ENCODE results near the gene ANKZF1. TPM values are rescaled to one million over a fixed set of nuclear protein-coding genes. Genes with fewer than 3 reads are reported as not detected.
A peak's percentile ranks its signal among the peaks of the same experiment; 100 is the strongest.

Gene ANKZF1
- total and polyA plus RNA-seq, 2 of the 4 experiments (the other 2 are of a cell fraction): 18.6 to 33.8 TPM

DNA sequence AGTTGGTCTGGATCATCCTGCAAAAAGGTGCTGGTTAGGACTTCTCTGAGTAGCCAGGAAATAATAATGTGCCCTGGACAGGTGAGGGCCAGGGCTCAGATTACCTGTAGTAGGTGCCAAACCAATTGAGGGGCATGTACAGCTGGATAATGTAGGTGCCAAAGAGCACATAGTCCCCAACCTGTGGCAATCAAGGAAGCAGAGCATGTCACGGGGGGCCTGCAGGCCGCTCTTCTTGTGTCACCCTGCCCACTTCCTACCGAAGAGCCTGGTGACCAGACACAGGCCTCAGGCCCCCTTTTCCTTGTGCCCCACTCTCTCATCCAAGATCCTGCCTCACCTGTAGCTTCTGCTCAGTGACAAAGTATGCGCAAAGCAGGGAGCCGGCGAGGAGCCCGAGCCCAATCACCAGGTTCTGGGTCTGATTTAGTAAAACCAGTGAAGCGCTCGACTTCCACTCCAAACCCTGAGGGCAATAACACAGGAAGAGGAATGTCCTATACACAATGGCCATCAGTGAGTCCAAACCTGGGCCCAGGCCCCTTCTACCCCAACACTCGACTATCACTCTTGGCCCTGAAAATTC is 16.0 kb upstream of the ANKZF1 start:
- TF ChIP-seq FOS (IDR thresholded peaks at IDR 0.05; ENCODE audit: low read depth, low read length) (no peak), MAZ (IDR thresholded peaks at IDR 0.05; ENCODE audit: borderline replicate concordance, low read depth, low read length) (no peak), POLR2A (IDR thresholded peaks at IDR 0.05; ENCODE audit: low read depth, low read length) (no peak), CEBPB (IDR thresholded peaks at IDR 0.05; ENCODE audit: low read depth, low read length) (no peak), SMC3 (IDR thresholded peaks at IDR 0.05; ENCODE audit: low read depth, low read length) (no peak), RAD21 (IDR thresholded peaks at IDR 0.05; ENCODE audit: low read length) (no peak), MXI1 (IDR thresholded peaks at IDR 0.05; ENCODE audit: borderline replicate concordance, low read depth, low read length) (no peak), CHD1 (IDR thresholded peaks at IDR 0.05; ENCODE audit: low read depth, low read length) (no peak), RCOR1 (IDR thresholded peaks at IDR 0.05; ENCODE audit: insufficient replicate concordance, low read length) (no peak), MAFK (IDR thresholded peaks at IDR 0.05; ENCODE audit: low read depth, low read length) (no peak), ELK1 (IDR thresholded peaks at IDR 0.05; ENCODE audit: borderline replicate concordance, low read depth, low read length) (no peak), BHLHE40 (IDR thresholded peaks at IDR 0.05; ENCODE audit: low read depth, low read length) (no peak), RFX5 (IDR thresholded peaks at IDR 0.05; ENCODE audit: low read depth, low read length) (no peak), NFE2L2 (IDR thresholded peaks at IDR 0.05; ENCODE audit: low read depth, low read length) (no peak)
- TF ChIP-seq, protein P1, sequence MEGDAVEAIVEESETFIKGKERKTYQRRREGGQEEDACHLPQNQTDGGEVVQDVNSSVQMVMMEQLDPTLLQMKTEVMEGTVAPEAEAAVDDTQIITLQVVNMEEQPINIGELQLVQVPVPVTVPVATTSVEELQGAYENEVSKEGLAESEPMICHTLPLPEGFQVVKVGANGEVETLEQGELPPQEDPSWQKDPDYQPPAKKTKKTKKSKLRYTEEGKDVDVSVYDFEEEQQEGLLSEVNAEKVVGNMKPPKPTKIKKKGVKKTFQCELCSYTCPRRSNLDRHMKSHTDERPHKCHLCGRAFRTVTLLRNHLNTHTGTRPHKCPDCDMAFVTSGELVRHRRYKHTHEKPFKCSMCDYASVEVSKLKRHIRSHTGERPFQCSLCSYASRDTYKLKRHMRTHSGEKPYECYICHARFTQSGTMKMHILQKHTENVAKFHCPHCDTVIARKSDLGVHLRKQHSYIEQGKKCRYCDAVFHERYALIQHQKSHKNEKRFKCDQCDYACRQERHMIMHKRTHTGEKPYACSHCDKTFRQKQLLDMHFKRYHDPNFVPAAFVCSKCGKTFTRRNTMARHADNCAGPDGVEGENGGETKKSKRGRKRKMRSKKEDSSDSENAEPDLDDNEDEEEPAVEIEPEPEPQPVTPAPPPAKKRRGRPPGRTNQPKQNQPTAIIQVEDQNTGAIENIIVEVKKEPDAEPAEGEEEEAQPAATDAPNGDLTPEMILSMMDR (conservative IDR thresholded peaks at IDR 0.05; ENCODE audit: low read depth, low read length): no peak
- TF ChIP-seq, protein P2, sequence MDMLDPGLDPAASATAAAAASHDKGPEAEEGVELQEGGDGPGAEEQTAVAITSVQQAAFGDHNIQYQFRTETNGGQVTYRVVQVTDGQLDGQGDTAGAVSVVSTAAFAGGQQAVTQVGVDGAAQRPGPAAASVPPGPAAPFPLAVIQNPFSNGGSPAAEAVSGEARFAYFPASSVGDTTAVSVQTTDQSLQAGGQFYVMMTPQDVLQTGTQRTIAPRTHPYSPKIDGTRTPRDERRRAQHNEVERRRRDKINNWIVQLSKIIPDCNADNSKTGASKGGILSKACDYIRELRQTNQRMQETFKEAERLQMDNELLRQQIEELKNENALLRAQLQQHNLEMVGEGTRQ (IDR thresholded peaks at IDR 0.05; ENCODE audit: low read depth, low read length): no peak
- H2AFZ ChIP-seq (replicated peaks; ENCODE audit: low read length, poor library complexity): no peak overlapping the region
- no TSS peak for BruUV-seq (replicated peaks)
- H2AK5ac ChIP-seq (ENCODE audit: low read depth, low read length): no peak overlapping the region
- H2BK5ac ChIP-seq (ENCODE audit: low read depth, low read length, poor library complexity, severe bottlenecking): no peak overlapping the region
- H3K14ac ChIP-seq (replicated peaks; ENCODE audit: low read depth, low read length): no peak overlapping the region
- H3K27ac ChIP-seq (ENCODE audit: insufficient read depth, low read length): no peak overlapping the region
- H3K79me1 ChIP-seq (ENCODE audit: low read depth in 1 of 2, low read length in 2 of 2): peaks cover 8 to 26% of the 10 kb centered on the region in 2 experiments; a peak in 3 of 4 replicates
- H3K18ac ChIP-seq (ENCODE audit: low read depth, low read length): no peak overlapping the region
- dilution Hi-C loops (cut with HindIII; ENCODE audit: low sequenced_read_pairs, unreplicated experiment) (no loop called here), intact Hi-C loops (cut with micrococcal nuclease) (no loop called here), in situ Hi-C loops (cut with MboI; ENCODE audit: low sequenced_read_pairs) (no loop called here)
- H2BK15ac ChIP-seq (ENCODE audit: low read depth, low read length): no peak overlapping the region
- H3K9me3 ChIP-seq (ENCODE audit: control insufficient read depth, insufficient read depth, low read length): no peaks in the 10 kb centered on the region
- no peak overlapping the region for H4K8ac ChIP-seq (ENCODE audit: low read depth in 2 of 2, low read length in 2 of 2)
- H3K56ac ChIP-seq (ENCODE audit: extremely low read depth, insufficient read depth, low read length): no peak overlapping the region
- no peaks in the 10 kb centered on the region for H3K27me3 ChIP-seq (ENCODE audit: control insufficient read depth, insufficient read depth, low read length)
- no peak overlapping the region for H3K9ac ChIP-seq (ENCODE audit: low read depth, low read length)
- no peak overlapping the region for H4K5ac ChIP-seq (ENCODE audit: low read depth, low read length)
- no peak overlapping the region for H2BK20ac ChIP-seq (ENCODE audit: low read depth, low read length)
- no peaks in the 10 kb centered on the region for H3K4me1 ChIP-seq (ENCODE audit: control insufficient read depth, insufficient read depth, low read length)
- peaks cover 57% of the 10 kb centered on the region for H3K36me3 ChIP-seq (ENCODE audit: control insufficient read depth, insufficient read depth, low read length)
- H4K20me1 ChIP-seq (ENCODE audit: insufficient read depth, low read length): peaks cover 11% of the 10 kb centered on the region
- no peak overlapping the region for H3K4ac ChIP-seq (ENCODE audit: low read depth, low read length)
- 89% methylated on average over 1 of the region's 10 CpGs; no CpG with 5 or more reads in 1 of the 2 experiments for WGBS, 2 experiments (ENCODE audit: extremely low coverage in 2 of 2, insufficient read length in 1 of 2)
- ChIA-PET CTCF (no interaction called here), POLR2A (ENCODE audit: unreplicated experiment) (no interaction called here)
- no peak overlapping the region for H2BK120ac ChIP-seq (ENCODE audit: low read depth, low read length)
- no peak overlapping the region for H3K23ac ChIP-seq (ENCODE audit: low read depth, low read length)
- peak overlapping the region; percentile 12 for H2AK9ac ChIP-seq (replicated peaks; ENCODE audit: low read depth, low read length, poor library complexity)
- DNase-seq (no peak), ATAC-seq (ENCODE audit: low read depth) (no peak)
- peaks cover 6% of the 10 kb centered on the region for H3K9me1 ChIP-seq (ENCODE audit: insufficient read depth, low read length)
- H3K4me3 ChIP-seq (ENCODE audit: insufficient read depth, low read depth, low read length): no peak overlapping the region
- no peak overlapping the region for H4K91ac ChIP-seq (ENCODE audit: insufficient read depth, low read depth, low read length)
- no peak overlapping the region for H3K4me2 ChIP-seq (ENCODE audit: low read depth, low read length)
